ENCODE data around the gene COX8A. TPM values are rescaled to one million over a fixed set of nuclear protein-coding genes. Genes with fewer than 3 reads are reported as not detected.

COX8A gene
- total and polyA plus RNA-seq, 9 of the 15 experiments (the other 6 are each of a cell fraction or from before 2014, with no cell fraction given), result 274 to 1,206 (median 526) TPM

DNA sequence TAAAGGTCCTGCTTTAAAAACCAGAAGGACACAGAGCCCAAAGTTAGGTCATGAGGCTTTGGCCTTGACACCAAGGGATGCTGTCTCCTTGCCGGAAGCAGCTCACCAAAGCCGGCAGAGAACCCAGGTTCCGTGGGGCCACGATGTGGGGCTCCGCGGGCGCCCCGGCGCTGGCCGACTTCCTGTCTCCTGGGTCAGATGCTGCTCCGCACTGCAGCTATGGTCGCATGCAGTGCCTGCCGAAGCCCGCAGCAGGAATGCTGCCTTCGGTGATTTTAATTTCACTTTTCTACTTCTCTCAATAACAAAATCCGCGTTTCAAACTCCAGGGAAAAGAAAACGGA lies 11.4 kb downstream of the COX8A start (continued):
- TF ChIP-seq, protein P1, sequence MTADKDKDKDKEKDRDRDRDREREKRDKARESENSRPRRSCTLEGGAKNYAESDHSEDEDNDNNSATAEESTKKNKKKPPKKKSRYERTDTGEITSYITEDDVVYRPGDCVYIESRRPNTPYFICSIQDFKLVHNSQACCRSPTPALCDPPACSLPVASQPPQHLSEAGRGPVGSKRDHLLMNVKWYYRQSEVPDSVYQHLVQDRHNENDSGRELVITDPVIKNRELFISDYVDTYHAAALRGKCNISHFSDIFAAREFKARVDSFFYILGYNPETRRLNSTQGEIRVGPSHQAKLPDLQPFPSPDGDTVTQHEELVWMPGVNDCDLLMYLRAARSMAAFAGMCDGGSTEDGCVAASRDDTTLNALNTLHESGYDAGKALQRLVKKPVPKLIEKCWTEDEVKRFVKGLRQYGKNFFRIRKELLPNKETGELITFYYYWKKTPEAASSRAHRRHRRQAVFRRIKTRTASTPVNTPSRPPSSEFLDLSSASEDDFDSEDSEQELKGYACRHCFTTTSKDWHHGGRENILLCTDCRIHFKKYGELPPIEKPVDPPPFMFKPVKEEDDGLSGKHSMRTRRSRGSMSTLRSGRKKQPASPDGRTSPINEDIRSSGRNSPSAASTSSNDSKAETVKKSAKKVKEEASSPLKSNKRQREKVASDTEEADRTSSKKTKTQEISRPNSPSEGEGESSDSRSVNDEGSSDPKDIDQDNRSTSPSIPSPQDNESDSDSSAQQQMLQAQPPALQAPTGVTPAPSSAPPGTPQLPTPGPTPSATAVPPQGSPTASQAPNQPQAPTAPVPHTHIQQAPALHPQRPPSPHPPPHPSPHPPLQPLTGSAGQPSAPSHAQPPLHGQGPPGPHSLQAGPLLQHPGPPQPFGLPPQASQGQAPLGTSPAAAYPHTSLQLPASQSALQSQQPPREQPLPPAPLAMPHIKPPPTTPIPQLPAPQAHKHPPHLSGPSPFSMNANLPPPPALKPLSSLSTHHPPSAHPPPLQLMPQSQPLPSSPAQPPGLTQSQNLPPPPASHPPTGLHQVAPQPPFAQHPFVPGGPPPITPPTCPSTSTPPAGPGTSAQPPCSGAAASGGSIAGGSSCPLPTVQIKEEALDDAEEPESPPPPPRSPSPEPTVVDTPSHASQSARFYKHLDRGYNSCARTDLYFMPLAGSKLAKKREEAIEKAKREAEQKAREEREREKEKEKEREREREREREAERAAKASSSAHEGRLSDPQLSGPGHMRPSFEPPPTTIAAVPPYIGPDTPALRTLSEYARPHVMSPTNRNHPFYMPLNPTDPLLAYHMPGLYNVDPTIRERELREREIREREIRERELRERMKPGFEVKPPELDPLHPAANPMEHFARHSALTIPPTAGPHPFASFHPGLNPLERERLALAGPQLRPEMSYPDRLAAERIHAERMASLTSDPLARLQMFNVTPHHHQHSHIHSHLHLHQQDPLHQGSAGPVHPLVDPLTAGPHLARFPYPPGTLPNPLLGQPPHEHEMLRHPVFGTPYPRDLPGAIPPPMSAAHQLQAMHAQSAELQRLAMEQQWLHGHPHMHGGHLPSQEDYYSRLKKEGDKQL (CRISPR knock-in tag; IDR thresholded peaks at IDR 0.05; ENCODE audit: borderline replicate concordance), result no peak
- TF ChIP-seq, protein P2, sequence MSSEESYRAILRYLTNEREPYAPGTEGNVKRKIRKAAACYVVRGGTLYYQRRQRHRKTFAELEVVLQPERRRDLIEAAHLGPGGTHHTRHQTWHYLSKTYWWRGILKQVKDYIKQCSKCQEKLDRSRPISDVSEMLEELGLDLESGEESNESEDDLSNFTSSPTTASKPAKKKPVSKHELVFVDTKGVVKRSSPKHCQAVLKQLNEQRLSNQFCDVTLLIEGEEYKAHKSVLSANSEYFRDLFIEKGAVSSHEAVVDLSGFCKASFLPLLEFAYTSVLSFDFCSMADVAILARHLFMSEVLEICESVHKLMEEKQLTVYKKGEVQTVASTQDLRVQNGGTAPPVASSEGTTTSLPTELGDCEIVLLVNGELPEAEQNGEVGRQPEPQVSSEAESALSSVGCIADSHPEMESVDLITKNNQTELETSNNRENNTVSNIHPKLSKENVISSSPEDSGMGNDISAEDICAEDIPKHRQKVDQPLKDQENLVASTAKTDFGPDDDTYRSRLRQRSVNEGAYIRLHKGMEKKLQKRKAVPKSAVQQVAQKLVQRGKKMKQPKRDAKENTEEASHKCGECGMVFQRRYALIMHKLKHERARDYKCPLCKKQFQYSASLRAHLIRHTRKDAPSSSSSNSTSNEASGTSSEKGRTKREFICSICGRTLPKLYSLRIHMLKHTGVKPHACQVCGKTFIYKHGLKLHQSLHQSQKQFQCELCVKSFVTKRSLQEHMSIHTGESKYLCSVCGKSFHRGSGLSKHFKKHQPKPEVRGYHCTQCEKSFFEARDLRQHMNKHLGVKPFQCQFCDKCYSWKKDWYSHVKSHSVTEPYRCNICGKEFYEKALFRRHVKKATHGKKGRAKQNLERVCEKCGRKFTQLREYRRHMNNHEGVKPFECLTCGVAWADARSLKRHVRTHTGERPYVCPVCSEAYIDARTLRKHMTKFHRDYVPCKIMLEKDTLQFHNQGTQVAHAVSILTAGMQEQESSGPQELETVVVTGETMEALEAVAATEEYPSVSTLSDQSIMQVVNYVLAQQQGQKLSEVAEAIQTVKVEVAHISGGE (CRISPR knock-in tag; IDR thresholded peaks at IDR 0.05), result peak in 1 of 3 experiments; percentile 28; a peak in 1 of 6 replicates
- TF ChIP-seq EP300 (IDR thresholded peaks at IDR 0.05; ENCODE audit: low read length), result no peak
- 0 out of 4 replicates have a peak, but pooled peaks of 1 of the 2 experiments have one; percentile 5 for TF ChIP-seq NRF1 (conservative IDR thresholded peaks at IDR 0.05 in 1 of 2, IDR thresholded peaks at IDR 0.05 in 1 of 2)
- no peak for TF ChIP-seq RFX5 (IDR thresholded peaks at IDR 0.05; ENCODE audit: low read depth, low read length)
- TF ChIP-seq SMAD2 (IDR thresholded peaks at IDR 0.05; ENCODE audit: low read depth, low read length), result no peak
- TF ChIP-seq, protein P3, sequence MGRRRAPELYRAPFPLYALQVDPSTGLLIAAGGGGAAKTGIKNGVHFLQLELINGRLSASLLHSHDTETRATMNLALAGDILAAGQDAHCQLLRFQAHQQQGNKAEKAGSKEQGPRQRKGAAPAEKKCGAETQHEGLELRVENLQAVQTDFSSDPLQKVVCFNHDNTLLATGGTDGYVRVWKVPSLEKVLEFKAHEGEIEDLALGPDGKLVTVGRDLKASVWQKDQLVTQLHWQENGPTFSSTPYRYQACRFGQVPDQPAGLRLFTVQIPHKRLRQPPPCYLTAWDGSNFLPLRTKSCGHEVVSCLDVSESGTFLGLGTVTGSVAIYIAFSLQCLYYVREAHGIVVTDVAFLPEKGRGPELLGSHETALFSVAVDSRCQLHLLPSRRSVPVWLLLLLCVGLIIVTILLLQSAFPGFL (CRISPR knock-in tag; IDR thresholded peaks at IDR 0.05), result no peak
- peak in 1 of 2 experiments; percentile 58; a peak in 1 of 4 replicates for TF ChIP-seq SIN3A (IDR thresholded peaks at IDR 0.05; ENCODE audit: borderline replicate concordance in 2 of 2, control insufficient read depth in 1 of 2, low read depth in 2 of 2, low read length in 2 of 2)
- TF ChIP-seq TRIM28 (IDR thresholded peaks at IDR 0.05), result no peak
- no peak for TF ChIP-seq GABPA (tag; conservative IDR thresholded peaks at IDR 0.05; ENCODE audit: low read depth)
- TF ChIP-seq, protein P4, sequence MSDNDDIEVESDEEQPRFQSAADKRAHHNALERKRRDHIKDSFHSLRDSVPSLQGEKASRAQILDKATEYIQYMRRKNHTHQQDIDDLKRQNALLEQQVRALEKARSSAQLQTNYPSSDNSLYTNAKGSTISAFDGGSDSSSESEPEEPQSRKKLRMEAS (CRISPR knock-in tag; IDR thresholded peaks at IDR 0.05), result no peak
- no peak for TF ChIP-seq BMI1 (IDR thresholded peaks at IDR 0.05; ENCODE audit: low read length)
- TF ChIP-seq CBX3 (IDR thresholded peaks at IDR 0.05; ENCODE audit: borderline replicate concordance in 1 of 2, low read length in 2 of 2), result no peak
- no peak for TF ChIP-seq GTF2B (IDR thresholded peaks at IDR 0.05; ENCODE audit: extremely low read depth, insufficient read length)
- no peak for TF ChIP-seq OTX1 (CRISPR knock-in tag; IDR thresholded peaks at IDR 0.05)
- TF ChIP-seq L3MBTL2 (IDR thresholded peaks at IDR 0.05), result no peak
- TF ChIP-seq SMARCA4 (IDR thresholded peaks at IDR 0.05), result no peak
- no peak for TF ChIP-seq ZNF124 (CRISPR knock-in tag; IDR thresholded peaks at IDR 0.05)

All from K562 (cell line).